Upper lobe of left lung (tissue), 6 donors: ENCODE data around the gene RARB. TPM values are rescaled to one million over a fixed set of nuclear protein-coding genes. Genes with fewer than 3 reads are reported as not detected.
A peak's percentile ranks its signal among the peaks of the same experiment; 100 is the strongest.

Experiments used
- ATAC-seq, 2 donors: fragments of 200-7000 bp; cut with Tn5 transposase; one replicate each; pipeline ENCODE4 v1.9.1; 2022; ENCODE audit warnings: mild to moderate bottlenecking in 2 of 2, moderate library complexity in 2 of 2; ENCODE audit not compliant: low FRiP score in 2 of 2
- DNase-seq, 2 donors: peaks; one replicate each; pipeline ENCODE4 v3.0.0-alpha.2; 2019 to 2020
- H3K27ac ChIP-seq, 4 donors: fragments of 200-600 bp; sonication (generic); one replicate each; pipeline ENCODE4 v1.5.1; 2016 to 2019
- H3K27me3 ChIP-seq, 4 donors: fragments of 200-600 bp; sonication (generic); one replicate each; pipeline ENCODE4 v1.5.1; 2017 to 2019
- H3K36me3 ChIP-seq, 4 donors: fragments of 200-600 bp; sonication (generic); one replicate each; pipeline ENCODE4 v1.5.1; 2016 to 2019
- H3K4me1 ChIP-seq, 4 donors: fragments of 200-600 bp; sonication (generic); one replicate each; pipeline ENCODE4 v1.5.1; 2018 to 2019
- H3K4me3 ChIP-seq, 4 donors: fragments of 200-600 bp; sonication (generic); one replicate each; pipeline ENCODE4 v1.5.1; 2017 to 2019; ENCODE audit warnings: mild to moderate bottlenecking in 2 of 4, moderate library complexity in 1 of 4
- H3K9me3 ChIP-seq, 4 donors: fragments of 200-600 bp; sonication (generic); one replicate each; pipeline ENCODE4 v1.5.1; 2018 to 2019
- EP300 ChIP-seq, 4 donors: sonication (generic); formaldehyde crosslinking; IDR thresholded peaks; one replicate each; pipeline ENCODE4 v1.5.1; 2017; ENCODE audit warnings: antibody characterized with exemption in 4 of 4, control low read depth in 2 of 4
- POLR2A ChIP-seq, 4 donors: fragments of 450-650 bp; IDR thresholded peaks; one replicate each; pipeline ENCODE4 v1.5.1; 2016 to 2017; ENCODE audit warnings: antibody characterized with exemption in 4 of 4, mild to moderate bottlenecking in 2 of 4
- POLR2AphosphoS5 ChIP-seq, 2 donors: sonication (generic); formaldehyde crosslinking; IDR thresholded peaks; one replicate each; pipeline ENCODE4 v1.5.1; 2017; ENCODE audit warnings: antibody characterized with exemption in 2 of 2
- WGBS, 2 donors: methylation state at CpG; one replicate each; pipeline ENCODE4 v1.1.5; 2017 to 2018; 5-methylcytosine and 5-hydroxymethylcytosine counted together
- total RNA-seq, 6 donors: library from RNA; depleted of rRNA in 4 of 6; stranded (reverse); fragments of >200 nt in 4 of 6; gene quantifications; one replicate each; pipeline versions ENCODE4 v1.1.0 to v1.2.1, GENCODE V29; 2016 to 2021
- TF ChIP-seq, protein P1 (sequence below), 6 experiments: fragments of 450-650 bp in 4 of 6; fragments of 200-600 bp in 2 of 6; sonication (generic) in 2 of 6; IDR thresholded peaks; one replicate each; pipeline ENCODE4 v1.5.1; 2016 to 2019; ENCODE audit warnings: antibody characterized with exemption in 6 of 6
- donor health status: DM: no; HTN: no; CAD: no; lungs with moderate emphysema.
- donor health status: DM: no; HTN: yes; CAD: no; lungs with severe emphysema.

RARB gene
- 10 to 100 TPM in 2 of 6 donors, 1 to 10 TPM in 4; 3.9 to 15.4 (median 6.4) TPM for total RNA-seq

DNA sequence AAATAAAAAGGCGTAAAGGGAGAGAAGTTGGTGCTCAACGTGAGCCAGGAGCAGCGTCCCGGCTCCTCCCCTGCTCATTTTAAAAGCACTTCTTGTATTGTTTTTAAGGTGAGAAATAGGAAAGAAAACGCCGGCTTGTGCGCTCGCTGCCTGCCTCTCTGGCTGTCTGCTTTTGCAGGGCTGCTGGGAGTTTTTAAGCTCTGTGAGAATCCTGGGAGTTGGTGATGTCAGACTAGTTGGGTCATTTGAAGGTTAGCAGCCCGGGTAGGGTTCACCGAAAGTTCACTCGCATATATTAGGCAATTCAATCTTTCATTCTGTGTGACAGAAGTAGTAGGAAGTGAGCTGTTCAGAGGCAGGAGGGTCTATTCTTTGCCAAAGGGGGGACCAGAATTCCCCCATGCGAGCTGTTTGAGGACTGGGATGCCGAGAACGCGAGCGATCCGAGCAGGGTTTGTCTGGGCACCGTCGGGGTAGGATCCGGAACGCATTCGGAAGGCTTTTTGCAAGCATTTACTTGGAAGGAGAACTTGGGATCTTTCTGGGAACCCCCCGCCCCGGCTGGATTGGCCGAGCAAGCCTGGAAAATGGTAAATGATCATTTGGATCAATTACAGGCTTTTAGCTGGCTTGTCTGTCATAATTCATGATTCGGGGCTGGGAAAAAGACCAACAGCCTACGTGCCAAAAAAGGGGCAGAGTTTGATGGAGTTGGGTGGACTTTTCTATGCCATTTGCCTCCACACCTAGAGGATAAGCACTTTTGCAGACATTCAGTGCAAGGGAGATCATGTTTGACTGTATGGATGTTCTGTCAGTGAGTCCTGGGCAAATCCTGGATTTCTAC is at the start of gene RARB:
Gene RARB (plus strand): TSS at position 322 of the 847 bp plus-strand sequence. CDS start 469 bp downstream, at position 791.
- TF ChIP-seq POLR2AphosphoS5 (IDR thresholded peaks at IDR 0.05) (peak; percentile 59 to 88), POLR2A (IDR thresholded peaks at IDR 0.05) (peak in 3 of 4 donors; percentile 50 to 75 (median 74)), EP300 (IDR thresholded peaks at IDR 0.05) (peak in 2 of 4 donors; percentile 18 to 75)
- TF ChIP-seq, protein P1, sequence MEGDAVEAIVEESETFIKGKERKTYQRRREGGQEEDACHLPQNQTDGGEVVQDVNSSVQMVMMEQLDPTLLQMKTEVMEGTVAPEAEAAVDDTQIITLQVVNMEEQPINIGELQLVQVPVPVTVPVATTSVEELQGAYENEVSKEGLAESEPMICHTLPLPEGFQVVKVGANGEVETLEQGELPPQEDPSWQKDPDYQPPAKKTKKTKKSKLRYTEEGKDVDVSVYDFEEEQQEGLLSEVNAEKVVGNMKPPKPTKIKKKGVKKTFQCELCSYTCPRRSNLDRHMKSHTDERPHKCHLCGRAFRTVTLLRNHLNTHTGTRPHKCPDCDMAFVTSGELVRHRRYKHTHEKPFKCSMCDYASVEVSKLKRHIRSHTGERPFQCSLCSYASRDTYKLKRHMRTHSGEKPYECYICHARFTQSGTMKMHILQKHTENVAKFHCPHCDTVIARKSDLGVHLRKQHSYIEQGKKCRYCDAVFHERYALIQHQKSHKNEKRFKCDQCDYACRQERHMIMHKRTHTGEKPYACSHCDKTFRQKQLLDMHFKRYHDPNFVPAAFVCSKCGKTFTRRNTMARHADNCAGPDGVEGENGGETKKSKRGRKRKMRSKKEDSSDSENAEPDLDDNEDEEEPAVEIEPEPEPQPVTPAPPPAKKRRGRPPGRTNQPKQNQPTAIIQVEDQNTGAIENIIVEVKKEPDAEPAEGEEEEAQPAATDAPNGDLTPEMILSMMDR (IDR thresholded peaks at IDR 0.05) = no peak
- Histone ChIP-seq H3K9me3 (no peaks in the 10 kb centered on the region), H3K27me3 (no peaks in the 10 kb centered on the region), H3K36me3 (no peaks in the 10 kb centered on the region), H3K27ac (peak within 1 kb of the TSS; percentile 73 to 89 (median 84)), H3K4me1 (peaks cover 0 to 20% (median 11%) of the 10 kb centered on the region in 4 donors), H3K4me3 (peak within 1 kb of the TSS; percentile 49 to 57 (median 55))
- ATAC-seq (peak; percentile 88 to 92), DNase-seq (peak in 1 of 2 donors; percentile 66)
- WGBS, 2 donors = 0 to 2% methylated on average over 24 to 27 of the region's 27 CpGs

DNA sequence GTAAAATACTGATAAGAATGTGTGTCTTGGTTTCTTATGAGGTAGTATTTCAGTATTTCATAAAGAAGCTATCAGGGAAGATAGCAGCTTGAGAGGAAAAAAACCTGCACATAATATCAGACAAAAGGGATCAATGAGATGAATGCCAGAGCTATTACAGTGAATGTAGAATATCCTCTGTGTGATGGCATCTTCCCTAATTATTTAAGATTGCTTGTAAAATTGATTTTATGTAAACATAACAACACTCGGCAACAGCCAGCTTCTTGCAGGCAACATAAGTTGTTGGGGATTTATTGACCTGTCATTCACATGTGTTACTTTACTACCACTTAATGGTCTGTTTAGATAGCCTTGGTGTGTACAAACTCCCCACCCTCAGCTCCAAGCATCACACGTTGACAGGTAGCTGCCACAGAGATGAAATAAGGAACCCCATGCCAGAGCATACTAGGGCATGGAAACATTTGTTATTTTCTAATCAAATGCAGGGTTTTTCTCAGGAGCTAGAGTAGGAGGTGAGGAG is 49.2 kb upstream of the RARB start:
- ATAC-seq = no peak
- Histone ChIP-seq H3K36me3 (no peaks in the 10 kb centered on the region), H3K9me3 (no peaks in the 10 kb centered on the region)

DNA sequence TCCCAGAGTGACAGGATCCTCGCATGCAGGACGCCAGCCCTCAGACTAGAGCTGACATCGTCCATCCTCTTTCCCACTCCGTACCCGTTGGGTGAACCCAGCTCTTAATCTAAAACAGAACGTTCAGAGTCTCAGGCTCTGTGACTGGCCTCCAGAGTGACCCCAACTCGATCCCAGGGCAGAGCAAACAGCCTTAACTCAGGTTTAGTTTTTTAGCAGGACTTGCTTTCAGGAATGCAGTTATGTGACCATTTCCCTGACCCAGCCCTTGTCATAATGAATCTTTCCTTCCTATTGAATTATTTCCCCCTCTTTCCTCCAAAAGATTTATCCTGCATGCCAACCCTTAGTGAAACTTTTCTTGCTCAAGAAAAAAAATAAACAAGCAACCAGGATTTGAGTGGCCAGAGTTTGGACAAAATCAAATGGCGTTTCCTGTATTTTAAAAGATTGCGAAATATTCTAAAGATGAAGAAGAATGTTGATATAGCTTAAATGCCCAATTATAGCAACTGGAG is 47.8 kb upstream of the RARB start:
- H3K27ac ChIP-seq = no peak overlapping the region
- no peak for DNase-seq
- WGBS, 2 donors = 42 to 43% methylated on average over 9 of the region's 9 CpGs

More for the DNA sequence above, 49.2 kb upstream of the RARB start:
- no peak overlapping the region for H3K27ac ChIP-seq
- 76 to 96% methylated on average over 2 of the region's 2 CpGs for WGBS, 2 donors
- no peaks in the 10 kb centered on the region for H3K27me3 ChIP-seq
- no peak for DNase-seq
- peaks cover 0 to 6% (median 0%) of the 10 kb centered on the region in 4 donors for H3K4me1 ChIP-seq
- TF ChIP-seq, protein P1 (IDR thresholded peaks at IDR 0.05) = no peak
- no peak for TF ChIP-seq POLR2A (IDR thresholded peaks at IDR 0.05)
- TF ChIP-seq POLR2AphosphoS5 (IDR thresholded peaks at IDR 0.05) = no peak
- TF ChIP-seq EP300 (IDR thresholded peaks at IDR 0.05) = no peak
- no peak overlapping the region for H3K4me3 ChIP-seq

DNA sequence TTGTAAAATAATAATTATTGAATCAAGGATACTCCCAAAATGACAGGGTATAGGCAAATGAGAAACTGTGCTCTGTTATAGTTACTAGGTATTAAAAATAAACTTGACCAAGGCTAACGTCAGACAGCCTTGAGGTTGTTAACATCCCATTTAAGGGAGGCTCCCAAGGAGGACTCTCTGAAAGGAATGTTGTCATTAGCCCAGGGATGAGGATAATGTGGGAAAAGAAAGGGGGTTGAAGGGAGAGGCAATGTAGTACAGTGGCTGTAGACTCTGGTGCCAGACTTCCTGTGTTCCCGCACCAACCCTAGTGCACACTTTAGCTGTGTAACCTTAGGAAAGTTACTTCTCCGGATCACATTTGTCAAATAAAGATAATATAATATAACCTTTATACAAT is 47.0 kb upstream of the RARB start:
- DNase-seq (no peak), ATAC-seq (no peak)
- Histone ChIP-seq H3K27me3 (no peaks in the 10 kb centered on the region), H3K36me3 (no peaks in the 10 kb centered on the region), H3K4me1 (peaks cover 0 to 6% (median 2%) of the 10 kb centered on the region in 4 donors), H3K4me3 (no peak overlapping the region), H3K9me3 (no peaks in the 10 kb centered on the region), H3K27ac (no peak overlapping the region)
- TF ChIP-seq EP300 (IDR thresholded peaks at IDR 0.05) = no peak
- no peak for TF ChIP-seq POLR2A (IDR thresholded peaks at IDR 0.05)
- no peak for TF ChIP-seq POLR2AphosphoS5 (IDR thresholded peaks at IDR 0.05)
- TF ChIP-seq, protein P1 (IDR thresholded peaks at IDR 0.05) = no peak
- WGBS, 2 donors = 49 to 56% methylated on average over 3 of the region's 3 CpGs

More for the DNA sequence above, 47.8 kb upstream of the RARB start:
- H3K4me3 ChIP-seq = no peak overlapping the region
- H3K36me3 ChIP-seq = no peaks in the 10 kb centered on the region
- no peak for TF ChIP-seq POLR2A (IDR thresholded peaks at IDR 0.05)
- no peak for TF ChIP-seq POLR2AphosphoS5 (IDR thresholded peaks at IDR 0.05)
- TF ChIP-seq, protein P1 (IDR thresholded peaks at IDR 0.05) = no peak
- no peak for TF ChIP-seq EP300 (IDR thresholded peaks at IDR 0.05)
- no peaks in the 10 kb centered on the region for H3K9me3 ChIP-seq
- H3K4me1 ChIP-seq = peaks cover 0 to 6% (median under 1%) of the 10 kb centered on the region in 4 donors
- ATAC-seq = no peak
- H3K27me3 ChIP-seq = no peaks in the 10 kb centered on the region
